HG02885 (cell line): ENCODE data around the gene TADA1.

Source experiments
- ATAC-seq: cut with Tn5 transposase; IDR thresholded peaks from one replicate; pipeline ENCODE4 v1.9.1; 2021; ENCODE audit warnings: mild to moderate bottlenecking; ENCODE audit not compliant: unreplicated experiment, poor library complexity

Gene TADA1, protein sequence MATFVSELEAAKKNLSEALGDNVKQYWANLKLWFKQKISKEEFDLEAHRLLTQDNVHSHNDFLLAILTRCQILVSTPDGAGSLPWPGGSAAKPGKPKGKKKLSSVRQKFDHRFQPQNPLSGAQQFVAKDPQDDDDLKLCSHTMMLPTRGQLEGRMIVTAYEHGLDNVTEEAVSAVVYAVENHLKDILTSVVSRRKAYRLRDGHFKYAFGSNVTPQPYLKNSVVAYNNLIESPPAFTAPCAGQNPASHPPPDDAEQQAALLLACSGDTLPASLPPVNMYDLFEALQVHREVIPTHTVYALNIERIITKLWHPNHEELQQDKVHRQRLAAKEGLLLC

GRCh38 chr1:166875734-166876539 is at the start of gene TADA1:
Gene TADA1 (minus strand): TSS chr1:166876264. CDS start chr1:166876233, 31 bp downstream.
- ATAC-seq = peak; percentile 88

- peak; percentile 84 for ATAC-seq
Observed at GRCh38 chr1:166924823-166925541, 48.9 kb upstream of the TADA1 start.

- ATAC-seq = no peak
Observed at GRCh38 chr1:166920561-166921475, 44.8 kb upstream of the TADA1 start.

DNA sequence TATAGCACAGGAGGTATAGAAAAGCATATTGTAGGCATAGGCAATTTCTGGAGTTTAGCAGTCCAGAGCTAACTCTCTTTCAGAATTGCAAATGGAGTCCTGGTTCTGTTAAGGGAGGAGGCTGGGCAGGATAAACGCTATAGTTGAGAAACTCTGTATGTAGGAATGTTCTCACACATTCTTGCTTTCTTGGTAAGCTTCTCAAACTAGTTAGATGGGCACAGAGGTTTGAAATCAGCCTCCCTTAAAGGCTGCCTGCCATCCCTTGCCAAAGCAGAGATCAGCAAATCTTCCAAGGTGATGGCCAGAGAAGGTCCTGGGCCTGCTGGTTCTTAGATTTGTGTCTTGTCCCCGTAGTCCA is 42.9 kb upstream of the TADA1 start:
- ATAC-seq = no peak

- no peak for ATAC-seq
Observed at GRCh38 chr1:166918088-166918955, 42.3 kb upstream of the TADA1 start.

DNA sequence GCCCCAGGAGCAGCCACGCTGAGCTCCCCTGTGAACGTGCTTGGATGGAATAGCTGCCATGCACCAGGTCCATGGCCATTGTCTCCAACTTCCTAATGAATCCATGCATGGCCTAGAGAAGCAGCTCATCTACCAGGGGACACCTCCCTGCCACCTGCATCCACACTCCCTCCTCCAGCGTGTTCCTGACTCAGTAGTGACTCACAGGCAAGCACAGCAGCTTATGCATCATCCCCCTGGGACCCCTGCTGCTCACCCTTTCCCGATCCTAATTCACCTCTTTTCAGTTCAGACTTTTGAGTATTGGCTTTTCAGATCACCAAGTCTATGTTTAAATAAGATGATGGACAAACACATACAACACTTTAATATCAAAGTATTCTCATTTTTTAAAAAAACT is 39.9 kb upstream of the TADA1 start:
- ATAC-seq = no peak

GRCh38 chr1:166915042-166915441 is 39.0 kb upstream of the TADA1 start:
- ATAC-seq = no peak

DNA sequence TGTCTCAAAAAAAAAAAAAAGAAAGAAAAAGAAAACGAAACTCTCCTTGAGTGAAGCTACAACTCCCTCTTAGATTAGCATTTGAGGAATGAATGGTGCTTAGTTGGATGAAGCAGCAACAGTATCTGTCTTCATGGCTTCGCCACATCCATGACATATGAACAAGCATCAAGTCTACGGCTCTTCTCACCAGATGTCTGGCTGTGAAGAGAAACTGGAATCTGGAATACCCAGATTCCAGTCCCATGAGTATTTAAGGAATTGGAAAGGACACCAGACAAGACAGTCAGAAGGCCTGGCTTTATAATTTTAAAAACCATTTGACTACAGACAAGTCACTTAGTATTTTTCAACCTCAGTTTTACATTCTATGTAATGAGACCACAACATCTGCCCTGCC is 38.0 kb upstream of the TADA1 start:
- no peak for ATAC-seq

DNA sequence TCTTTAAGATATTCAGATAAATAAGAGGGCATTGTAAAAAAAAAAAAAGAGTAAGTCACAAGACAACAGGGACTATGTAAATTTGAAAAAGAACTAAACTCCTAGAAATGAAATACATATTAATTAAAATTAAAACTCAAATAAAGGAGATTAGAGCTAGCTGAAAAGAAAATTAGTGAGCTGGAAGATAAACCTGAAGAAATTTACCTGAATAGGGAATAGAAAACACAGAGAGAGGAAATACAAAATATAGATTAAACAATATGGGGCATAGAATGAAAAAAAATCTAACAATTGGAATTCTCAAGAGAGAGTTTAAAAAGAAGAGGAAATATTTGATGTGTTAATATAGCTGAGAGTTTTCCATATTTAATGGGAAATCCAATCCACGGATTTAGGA is 35.6 kb upstream of the TADA1 start:
- no peak for ATAC-seq

DNA sequence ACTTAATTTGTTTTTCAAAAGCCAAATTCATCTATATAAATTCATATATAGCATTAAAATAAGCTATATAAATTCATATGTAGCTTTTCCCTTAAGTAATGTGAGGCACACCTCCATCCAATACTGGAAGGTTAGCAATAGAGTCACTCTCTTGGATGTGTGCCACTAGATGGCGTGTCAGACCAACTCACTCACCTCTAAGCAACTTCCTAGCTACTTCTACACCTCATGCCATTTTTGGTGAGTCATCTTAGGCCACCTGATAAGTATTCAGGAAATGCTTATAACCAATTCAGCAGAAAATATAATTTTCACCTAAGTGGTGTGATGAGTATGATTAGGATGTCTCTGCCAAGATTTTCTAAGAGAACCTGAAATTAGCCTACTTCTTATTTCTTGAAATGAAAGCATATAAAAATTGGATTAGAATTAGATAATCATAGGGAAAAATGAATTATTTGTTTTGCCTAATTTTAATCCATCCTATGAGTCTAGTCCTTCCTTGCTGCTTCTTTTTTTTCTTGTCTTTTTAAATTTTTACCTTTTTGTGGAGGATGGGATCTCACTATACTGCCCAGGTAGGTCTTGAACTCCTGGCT is 34.4 kb upstream of the TADA1 start:
- ATAC-seq = peak; percentile 93

DNA sequence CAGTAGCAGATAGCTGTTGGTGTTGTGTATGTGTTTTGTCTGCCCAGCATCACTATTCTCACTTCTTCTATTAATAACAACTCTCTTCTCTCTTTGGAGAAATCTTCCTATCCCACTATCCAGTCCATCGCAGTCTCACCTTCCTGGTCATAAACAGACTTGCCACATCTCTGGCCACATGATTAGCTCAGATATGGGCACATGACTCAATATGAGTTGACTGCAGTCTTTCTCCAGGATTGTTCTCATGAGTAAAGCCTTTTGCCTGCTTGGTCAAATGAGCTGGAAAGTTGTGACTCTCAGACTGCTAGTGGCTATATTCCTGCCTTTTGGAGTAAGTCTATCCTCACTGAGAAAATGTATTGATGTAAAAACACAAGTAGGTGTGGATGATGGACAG is 32.9 kb upstream of the TADA1 start:
- no peak for ATAC-seq

GRCh38 chr1:166907763-166908162 is 31.7 kb upstream of the TADA1 start:
- peak; percentile 57 for ATAC-seq

DNA sequence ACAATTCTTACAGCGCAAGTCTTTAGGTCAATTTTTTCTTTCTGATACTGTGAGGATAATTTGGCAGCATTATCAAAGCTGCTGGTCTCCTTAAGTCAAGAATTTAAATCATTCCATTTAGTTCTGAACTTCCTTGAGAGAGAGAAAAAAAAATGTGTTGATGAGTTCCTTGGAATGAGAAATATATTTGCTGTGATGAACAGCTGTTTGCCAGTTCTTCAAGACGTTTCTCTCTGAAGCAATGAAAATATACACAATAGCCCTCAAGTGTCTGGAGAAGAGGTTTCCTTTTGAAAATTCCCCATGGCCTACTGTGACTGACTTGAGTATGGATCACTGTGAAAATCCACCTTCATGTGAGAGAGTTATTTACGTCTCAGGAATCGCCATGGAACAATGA is 31.0 kb upstream of the TADA1 start:
- no peak for ATAC-seq

- no peak for ATAC-seq
Observed at GRCh38 chr1:166906647-166907046, 30.6 kb upstream of the TADA1 start.

- ATAC-seq = no peak
Observed at GRCh38 chr1:166905900-166906299, 29.8 kb upstream of the TADA1 start.

DNA sequence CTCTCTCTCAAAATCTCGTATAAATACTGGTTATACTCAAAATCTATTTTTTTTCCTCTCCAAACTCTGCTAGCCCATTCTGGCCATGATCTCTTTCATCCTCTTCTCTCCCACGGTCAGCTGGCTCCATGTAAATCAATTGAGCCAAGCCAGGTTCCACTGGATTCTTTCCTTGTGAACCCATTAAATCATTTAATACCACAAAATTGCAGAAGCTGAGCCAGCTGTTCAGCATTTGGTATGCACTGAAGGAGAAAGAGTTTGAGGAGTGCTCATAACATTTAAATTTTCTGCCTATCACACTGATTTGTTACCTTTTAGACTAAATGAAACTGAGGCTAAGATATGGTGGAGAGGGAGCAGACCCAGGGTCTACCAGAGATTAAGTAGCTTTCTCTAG is 29.1 kb upstream of the TADA1 start:
- no peak for ATAC-seq

GRCh38 chr1:166903232-166903631 is 27.2 kb upstream of the TADA1 start:
- ATAC-seq = peak; percentile 57

DNA sequence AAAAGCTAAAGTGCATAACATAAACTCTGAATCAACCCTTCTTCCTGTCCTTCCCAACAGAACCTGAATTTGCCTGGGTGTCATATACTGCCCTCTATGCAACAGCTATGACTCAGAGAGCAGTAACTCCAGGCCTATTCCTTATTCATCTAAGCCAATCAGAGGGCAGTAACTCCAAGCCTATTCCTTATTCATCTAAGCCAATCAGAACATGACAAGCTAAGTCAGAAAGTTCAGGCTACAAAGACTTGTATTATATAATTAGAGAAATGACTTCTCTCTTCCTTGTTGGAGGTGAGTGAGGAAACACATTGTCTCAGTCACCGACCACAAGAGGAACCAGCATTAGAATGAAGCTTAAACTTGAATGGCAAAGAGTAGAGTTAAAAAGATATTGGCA is 26.2 kb upstream of the TADA1 start:
- ATAC-seq = no peak

- ATAC-seq = no peak
Observed at GRCh38 chr1:166900987-166901386, 24.9 kb upstream of the TADA1 start.
